GM12874 (cell line): ENCODE measurements around the gene ATR.

Experiments used
- TF ChIP-seq, protein P1 (sequence below): IDR thresholded peaks from 2 replicates; pipeline ENCODE4 v1.5.1; 2011; ENCODE audit warnings: low read depth, mild to moderate bottlenecking, control low read depth, low read length, moderate library complexity; ENCODE audit not compliant: insufficient read depth

Gene ATR

DNA sequence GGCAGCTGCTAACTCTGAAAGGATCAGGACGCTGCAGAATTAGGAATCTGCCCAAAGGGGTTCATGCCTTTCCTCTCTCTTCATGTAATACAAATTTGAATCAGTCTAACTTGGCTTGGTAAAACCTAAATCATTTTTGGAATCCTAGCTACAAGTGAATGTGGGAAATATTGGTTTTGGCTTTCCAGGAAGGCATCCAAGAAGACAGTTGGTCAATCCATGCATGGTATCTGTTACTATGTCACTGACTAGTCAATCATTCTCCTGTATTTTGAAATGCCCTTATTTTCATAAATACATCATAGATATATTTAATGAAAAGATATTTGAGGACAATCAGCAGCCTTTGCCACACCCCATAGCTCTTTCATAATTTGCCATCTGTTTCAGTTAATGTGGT is 10.2 kb upstream of the ATR start:
- TF ChIP-seq, protein P1, sequence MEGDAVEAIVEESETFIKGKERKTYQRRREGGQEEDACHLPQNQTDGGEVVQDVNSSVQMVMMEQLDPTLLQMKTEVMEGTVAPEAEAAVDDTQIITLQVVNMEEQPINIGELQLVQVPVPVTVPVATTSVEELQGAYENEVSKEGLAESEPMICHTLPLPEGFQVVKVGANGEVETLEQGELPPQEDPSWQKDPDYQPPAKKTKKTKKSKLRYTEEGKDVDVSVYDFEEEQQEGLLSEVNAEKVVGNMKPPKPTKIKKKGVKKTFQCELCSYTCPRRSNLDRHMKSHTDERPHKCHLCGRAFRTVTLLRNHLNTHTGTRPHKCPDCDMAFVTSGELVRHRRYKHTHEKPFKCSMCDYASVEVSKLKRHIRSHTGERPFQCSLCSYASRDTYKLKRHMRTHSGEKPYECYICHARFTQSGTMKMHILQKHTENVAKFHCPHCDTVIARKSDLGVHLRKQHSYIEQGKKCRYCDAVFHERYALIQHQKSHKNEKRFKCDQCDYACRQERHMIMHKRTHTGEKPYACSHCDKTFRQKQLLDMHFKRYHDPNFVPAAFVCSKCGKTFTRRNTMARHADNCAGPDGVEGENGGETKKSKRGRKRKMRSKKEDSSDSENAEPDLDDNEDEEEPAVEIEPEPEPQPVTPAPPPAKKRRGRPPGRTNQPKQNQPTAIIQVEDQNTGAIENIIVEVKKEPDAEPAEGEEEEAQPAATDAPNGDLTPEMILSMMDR: no peak

DNA sequence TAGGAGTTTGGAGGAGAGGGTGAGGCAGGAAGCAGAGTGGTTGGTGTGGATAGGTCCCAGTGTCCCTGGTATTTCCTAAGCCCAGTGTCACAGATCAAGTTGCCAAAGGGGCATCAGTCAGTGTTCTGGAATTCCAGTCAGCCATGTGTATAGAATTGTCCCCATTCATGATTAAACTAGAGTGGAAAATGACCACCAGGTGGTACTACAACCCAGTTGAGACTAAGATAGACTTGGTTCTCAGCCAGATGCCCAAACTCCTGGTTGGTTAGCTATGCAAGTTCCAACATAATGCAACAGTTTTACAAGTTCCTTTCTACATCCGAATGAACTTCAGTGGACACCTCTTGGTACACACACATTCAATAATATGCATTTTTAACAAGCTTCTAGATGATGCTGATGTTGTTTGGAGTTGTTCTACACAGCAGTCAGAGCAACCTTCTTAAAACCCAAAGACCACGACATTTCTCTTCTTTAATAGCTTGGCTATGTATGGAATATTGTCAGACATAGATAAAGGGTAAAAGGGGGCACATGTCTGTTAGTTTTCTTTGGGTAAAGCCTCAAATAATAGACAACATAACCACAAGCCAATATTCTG is 8.4 kb upstream of the ATR start:
- TF ChIP-seq, protein P1: peak; percentile 37

DNA sequence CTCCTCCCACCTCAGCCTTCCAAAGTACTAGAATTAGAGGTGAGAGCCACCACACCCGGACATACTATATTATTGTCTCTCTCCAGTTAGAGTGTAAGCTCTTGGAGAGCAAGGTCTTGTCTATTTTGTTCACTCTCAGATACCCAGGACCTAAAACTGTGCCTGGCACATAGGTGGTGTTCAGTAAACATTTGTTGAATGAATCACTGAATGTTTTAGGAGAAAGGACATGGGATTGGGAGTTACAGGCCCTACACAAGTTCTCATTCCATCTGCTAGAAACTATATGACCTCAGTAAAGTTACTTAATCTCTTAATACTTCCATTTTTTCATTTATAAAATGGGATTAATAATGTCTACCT is 1.5 kb upstream of the ATR start:
- TF ChIP-seq, protein P1: no peak

DNA sequence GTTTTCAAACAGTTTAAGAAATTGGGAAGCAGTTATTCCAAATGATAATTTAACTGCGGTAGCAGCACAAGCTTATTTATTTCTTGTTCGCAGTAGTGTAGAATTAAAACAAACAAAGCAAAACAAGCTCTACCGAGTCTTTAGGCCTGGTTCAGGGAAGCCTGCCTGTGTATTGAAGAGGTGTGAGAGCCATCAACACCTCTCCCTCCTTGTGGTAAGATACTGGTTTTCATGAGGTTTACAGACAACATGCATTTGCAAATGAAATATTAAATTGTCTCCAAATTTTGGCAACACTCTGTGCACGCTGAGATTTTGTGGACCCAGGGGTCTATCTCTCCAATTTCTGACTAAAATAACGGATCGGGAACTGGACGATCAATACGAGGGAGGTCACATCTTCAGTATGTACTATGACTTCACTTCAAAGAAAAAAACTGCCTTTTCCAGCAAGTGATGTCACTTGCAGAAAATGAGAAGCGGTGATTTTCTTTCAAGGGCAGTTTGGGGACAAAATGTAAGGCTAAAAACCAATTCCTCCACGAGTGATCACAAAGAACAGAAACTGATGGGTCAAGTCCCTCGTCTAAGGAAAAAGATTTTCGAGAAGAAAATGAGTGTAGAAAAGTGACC is 721 bp downstream of the ATR start:
- TF ChIP-seq, protein P1: no peak

DNA sequence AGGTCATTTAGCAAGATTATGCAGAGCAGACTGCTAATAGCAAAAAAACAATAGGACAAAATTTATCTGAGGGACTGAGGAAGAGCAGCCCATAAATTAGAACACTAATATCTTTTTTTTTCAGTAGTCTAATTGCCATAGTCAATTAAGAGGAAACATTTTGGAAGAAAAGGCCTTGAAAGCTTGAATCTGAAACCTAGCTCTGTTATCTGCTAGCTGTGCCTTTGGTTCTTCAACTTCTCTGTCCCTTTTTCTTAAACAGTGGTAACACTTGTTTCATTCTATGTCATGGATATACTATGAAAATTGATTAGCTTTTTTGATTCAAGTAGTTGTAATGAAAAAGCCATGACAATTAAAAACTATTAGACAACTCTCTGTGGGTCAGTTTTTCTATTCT is 1.7 kb downstream of the ATR start:
- TF ChIP-seq, protein P1: no peak

DNA sequence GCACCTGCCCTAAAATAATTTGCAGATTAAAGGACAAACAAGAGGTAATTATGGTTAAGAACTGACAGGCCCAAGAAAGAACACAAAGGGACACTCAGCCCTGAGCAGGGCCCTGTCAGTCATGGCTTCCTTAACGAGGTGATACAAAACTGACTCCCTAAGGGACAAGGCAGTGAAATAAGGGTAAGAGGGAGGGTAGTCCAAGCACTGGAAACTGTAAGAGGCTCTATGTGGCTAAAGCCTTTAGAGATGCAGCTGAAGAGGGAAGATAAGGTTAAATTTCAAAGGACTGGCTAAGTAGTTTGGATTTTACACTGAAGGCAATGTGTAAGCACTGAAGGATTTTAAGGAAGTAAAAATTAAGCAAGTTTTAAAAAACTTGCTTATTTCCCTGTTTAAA is 3.9 kb downstream of the ATR start:
- TF ChIP-seq, protein P1: no peak

DNA sequence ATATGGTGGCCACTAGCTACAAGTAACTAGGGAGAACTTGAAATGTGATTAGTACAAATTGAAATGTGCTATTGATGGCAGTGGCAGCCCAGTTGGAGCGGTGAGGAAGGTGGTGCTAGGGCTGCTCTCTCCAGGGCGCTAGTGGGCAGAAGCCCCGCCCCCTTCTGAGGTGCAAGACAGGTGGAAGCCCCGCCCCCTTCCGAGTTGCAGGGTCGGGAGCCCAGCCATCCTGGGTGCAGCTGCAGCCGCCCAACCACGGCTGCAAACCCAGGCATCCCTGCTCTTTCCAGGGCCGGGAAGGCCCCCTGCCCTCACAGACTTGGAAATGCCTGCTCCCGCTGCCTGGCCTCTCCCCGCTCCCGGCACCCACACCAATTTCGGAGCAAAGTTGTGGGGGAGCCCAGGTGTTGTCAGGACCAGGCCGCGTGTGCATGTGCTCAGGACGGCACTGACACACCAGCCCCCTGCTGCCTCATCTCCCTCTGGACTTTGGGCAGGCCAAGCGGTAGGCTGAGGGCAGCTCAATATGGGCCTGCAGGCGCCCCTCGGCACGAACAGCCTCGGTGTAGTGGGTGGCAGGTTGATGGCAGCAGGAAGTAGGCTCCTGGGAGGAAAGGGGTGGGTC is 10.0 kb downstream of the ATR start:
- TF ChIP-seq, protein P1: no peak
